Spleen (tissue), 11 donors: Measurements from ENCODE around the gene PDE4B. TPM values are rescaled to one million over a fixed set of nuclear protein-coding genes. Genes with fewer than 3 reads are reported as not detected.
"Not testable (repeated sequence)": the region's sequence is repeated elsewhere in the genome, so short reads cannot be mapped to it uniquely, and the experiment has no call there.

Experiments used
- DNase-seq: peaks from one replicate; pipeline ENCODE4 v3.0.0-alpha.2; 2020
- H3K27ac ChIP-seq, 8 donors: fragments of 200-600 bp; sonication (generic) in 7 of 8; 1 replicate in 4 of 8; 2 replicates in 4 of 8; pipeline versions ENCODE4 v1.5.0 to v1.8.0; 2016 to 2021; ENCODE audit warnings: inconsistent platforms in 4 of 8, mild to moderate bottlenecking in 4 of 8, moderate library complexity in 1 of 8
- H3K27me3 ChIP-seq, 7 donors: fragments of 200-600 bp; sonication (generic) in 6 of 7; replicated peaks in 1 of 7; 1 replicate in 4 of 7; 2 replicates in 3 of 7; pipeline versions ENCODE4 v1.5.0 to v1.8.0; 2016 to 2021; ENCODE audit warnings: inconsistent platforms in 3 of 7, mild to moderate bottlenecking in 1 of 7
- H3K36me3 ChIP-seq, 6 donors: fragments of 200-600 bp; sonication (generic) in 5 of 6; 1 replicate in 4 of 6; 2 replicates in 2 of 6; pipeline versions ENCODE4 v1.5.0 to v1.8.0; 2016 to 2021; ENCODE audit warnings: inconsistent platforms in 2 of 6
- H3K4me1 ChIP-seq, 6 donors: fragments of 200-600 bp; sonication (generic) in 5 of 6; 1 replicate in 3 of 6; 2 replicates in 3 of 6; pipeline versions ENCODE4 v1.5.0 to v1.8.0; 2016 to 2021; ENCODE audit warnings: inconsistent platforms in 3 of 6
- H3K4me3 ChIP-seq, 8 donors: fragments of 200-600 bp; sonication (generic) in 7 of 8; 1 replicate in 4 of 8; 2 replicates in 4 of 8; pipeline versions ENCODE4 v1.5.0 to v1.8.0; 2016 to 2021; ENCODE audit warnings: inconsistent platforms in 4 of 8, mild to moderate bottlenecking in 4 of 8, moderate library complexity in 2 of 8
- H3K9me3 ChIP-seq, 8 donors: fragments of 200-600 bp; sonication (generic) in 7 of 8; 1 replicate in 4 of 8; 2 replicates in 4 of 8; pipeline versions ENCODE4 v1.5.0 to v1.8.0; 2016 to 2021; ENCODE audit warnings: inconsistent platforms in 4 of 8
- CTCF ChIP-seq, 11 experiments: fragments of 200-600 bp in 7 of 11; fragments of 450-650 bp in 4 of 11; sonication (generic) in 4 of 11; IDR thresholded peaks in 8 of 11; conservative IDR thresholded peaks in 3 of 11; 1 replicate in 7 of 11; 2 replicates in 4 of 11; pipeline versions ENCODE4 v1.4.0 to v1.8.0; 2016 to 2021; ENCODE audit warnings: antibody characterized with exemption in 11 of 11, inconsistent platforms in 4 of 11, mild to moderate bottlenecking in 1 of 11
- POLR2A ChIP-seq, 3 donors: fragments of 450-650 bp; IDR thresholded peaks; one replicate each; pipeline ENCODE4 v1.5.1; 2017; ENCODE audit warnings: antibody characterized with exemption in 3 of 3, mild to moderate bottlenecking in 1 of 3
- POLR2AphosphoS5 ChIP-seq, 3 donors: sonication (generic); formaldehyde crosslinking; IDR thresholded peaks; one replicate each; pipeline ENCODE4 v1.5.1; 2017; ENCODE audit warnings: antibody characterized with exemption in 3 of 3
- WGBS, 5 donors: extraction: QIAGEN DNeasy Blood & Tissue Kit in 3 of 5; methylation state at CpG; one replicate each; pipeline versions ENCODE4 v1.1.5 to v1.1.7; 2013 to 2018; 5-methylcytosine and 5-hydroxymethylcytosine counted together
- intact Hi-C: fragments of 100-400 bp; cut with DNase I; formaldehyde crosslinking; loops from one replicate; pipeline ENCODE4 v1.15.0; 2023; ENCODE audit warnings: low total_unique reads
- polyA plus RNA-seq, 3 donors: library from polyadenylated mRNA; stranded (reverse); fragments of 200-250 nt; gene quantifications; one replicate each; pipeline ENCODE4 v1.2.1, GENCODE V29; 2013
- total RNA-seq, 7 donors: library from RNA; depleted of rRNA in 3 of 7; stranded (reverse); fragments of >200 nt in 3 of 7; fragmentation: NEBNext Ultra II Directional in 4 of 7; extraction: Animal tissue kit (Norgen Biotek cat#: 25700) in 4 of 7; gene quantifications; one replicate each; pipeline versions ENCODE4 v1.1.0 to v1.2.1, GENCODE V29; 2016 to 2021
- donor health status: healthy with polysubstance abuse.
- donor health status: DM: no; HTN: no; CAD: no; lungs with moderate emphysema.
- donor health status: DM: no; HTN: no; CAD: no.
- donor health status: Bipolar disorder and iron deficiency.
- donor health status: healthy.
- donor health status: DM: no; HTN: no; CAD: no.
- donor health status: DM: yes; HTN: yes; CAD: no.

Gene PDE4B
- total and polyA plus RNA-seq, 10 donors = 12.6 to 88.2 (median 51.9) TPM

GRCh38 chr1:66119148-66119547 is 326.5 kb downstream of the PDE4B start:
- WGBS, 5 donors = 62 to 83% (median 79%) methylated on average over 7 of the region's 7 CpGs
- intact Hi-C loops = no loop called here
- no peaks in the 10 kb centered on the region for H3K9me3 ChIP-seq

GRCh38 chr1:66124670-66125069 is 332.0 kb downstream of the PDE4B start:
- H3K27ac ChIP-seq = no peak overlapping the region
- H3K4me3 ChIP-seq = no peak overlapping the region
- no peaks in the 10 kb centered on the region for H3K27me3 ChIP-seq
- no peaks in the 10 kb centered on the region for H3K4me1 ChIP-seq
- DNase-seq = no peak
- intact Hi-C loops = no loop called here
- WGBS, 5 donors = 67 to 81% (median 75%) methylated on average over 5 of the region's 5 CpGs
- no peak for TF ChIP-seq CTCF (IDR thresholded peaks at IDR 0.05 in 8 of 11, conservative IDR thresholded peaks at IDR 0.05 in 3 of 11)
- TF ChIP-seq POLR2A (IDR thresholded peaks at IDR 0.05) = no peak
- TF ChIP-seq POLR2AphosphoS5 (IDR thresholded peaks at IDR 0.05) = no peak
- peaks cover 0 to 5% (median 0%) of the 10 kb centered on the region in 8 donors for H3K9me3 ChIP-seq
- H3K36me3 ChIP-seq = no peaks in the 10 kb centered on the region

More at GRCh38 chr1:66119148-66119547, 326.5 kb downstream of the PDE4B start:
- no peak overlapping the region for H3K27ac ChIP-seq
- no peaks in the 10 kb centered on the region for H3K4me1 ChIP-seq
- H3K27me3 ChIP-seq = no peaks in the 10 kb centered on the region
- H3K4me3 ChIP-seq = no peak overlapping the region
- no peak for DNase-seq
- no peaks in the 10 kb centered on the region for H3K36me3 ChIP-seq
- TF ChIP-seq POLR2A (IDR thresholded peaks at IDR 0.05) (no peak), POLR2AphosphoS5 (IDR thresholded peaks at IDR 0.05) (no peak), CTCF (IDR thresholded peaks at IDR 0.05 in 8 of 11, conservative IDR thresholded peaks at IDR 0.05 in 3 of 11) (no peak)

GRCh38 chr1:66128641-66129040 is 335.9 kb downstream of the PDE4B start:
- H3K9me3 ChIP-seq, H3K27me3 ChIP-seq, H3K4me3 ChIP-seq, H3K27ac ChIP-seq, DNase-seq, H3K4me1 ChIP-seq, H3K36me3 ChIP-seq, intact Hi-C loops: not testable (repeated sequence)
- WGBS, 5 donors = 62 to 70% (median 65%) methylated on average over 4 of the region's 4 CpGs

- WGBS, 5 donors = 68 to 91% (median 73%) methylated on average over 5 of the region's 5 CpGs
- Histone ChIP-seq H3K4me3 (no peak overlapping the region), H3K36me3 (no peaks in the 10 kb centered on the region), H3K27ac (no peak overlapping the region), H3K4me1 (no peaks in the 10 kb centered on the region), H3K27me3 (no peaks in the 10 kb centered on the region), H3K9me3 (peaks cover 0 to 5% (median 0%) of the 10 kb centered on the region in 8 donors)
- TF ChIP-seq POLR2AphosphoS5 (IDR thresholded peaks at IDR 0.05) (no peak), CTCF (IDR thresholded peaks at IDR 0.05 in 8 of 11, conservative IDR thresholded peaks at IDR 0.05 in 3 of 11) (no peak), POLR2A (IDR thresholded peaks at IDR 0.05) (no peak)
- no peak for DNase-seq
- intact Hi-C loops = no loop called here
Observed at GRCh38 chr1:66132324-66132723, 339.6 kb downstream of the PDE4B start.

GRCh38 chr1:66134004-66134403 is 341.3 kb downstream of the PDE4B start:
- no peak overlapping the region for H3K4me3 ChIP-seq
- no peaks in the 10 kb centered on the region for H3K36me3 ChIP-seq
- no peak overlapping the region for H3K27ac ChIP-seq
- peaks cover 0 to under 1% (median 0%) of the 10 kb centered on the region in 8 donors for H3K9me3 ChIP-seq
- H3K4me1 ChIP-seq = no peaks in the 10 kb centered on the region
- intact Hi-C loops = no loop called here
- no peak for TF ChIP-seq POLR2A (IDR thresholded peaks at IDR 0.05)
- no peak for TF ChIP-seq POLR2AphosphoS5 (IDR thresholded peaks at IDR 0.05)
- TF ChIP-seq CTCF (IDR thresholded peaks at IDR 0.05 in 8 of 11, conservative IDR thresholded peaks at IDR 0.05 in 3 of 11) = no peak
- no peaks in the 10 kb centered on the region for H3K27me3 ChIP-seq
- no peak for DNase-seq
- WGBS, 5 donors = 72 to 83% (median 77%) methylated on average over 1 of the region's 1 CpG
